HEK293 (cell line): ENCODE results near the gene AFF3.

Experiments
- CTCF ChIA-PET: fragments of 350-600 bp; formaldehyde crosslinking; extraction: SDS; loops from one replicate; lab custom pipeline; 2021; ENCODE audit warnings: antibody characterized with exemption; lab: Yijun Ruan, JAX
- POLR2A ChIA-PET: fragments of 300-600 bp; formaldehyde crosslinking; extraction: SDS; loops from one replicate; lab custom pipeline; 2020; ENCODE audit warnings: antibody characterized with exemption, inconsistent platforms; lab: Yijun Ruan, JAX
- H3K27ac ChIP-seq: fragments of 200-500 bp; sonication (Bioruptor generic); 2 replicates; pipeline ENCODE4 v1.5.1; 2014; ENCODE audit warnings: low read depth, low read length, control low read depth, inconsistent platforms; ENCODE audit errors: extremely low read depth
- H3K36me3 ChIP-seq, 2 experiments: fragments of 200-500 bp in 1 of 2; sonication (Bioruptor generic) in 1 of 2; 1 replicate in 1 of 2; 2 replicates in 1 of 2; pipeline ENCODE4 v1.5.1; 2014 to 2017; ENCODE audit warnings: inconsistent platforms in 2 of 2, low read length in 2 of 2; ENCODE audit not compliant: control insufficient read depth in 2 of 2, insufficient read depth in 1 of 2
- H3K4me1 ChIP-seq: fragments of 200-500 bp; sonication (Bioruptor generic); 2 replicates; pipeline ENCODE4 v1.5.1; 2014; ENCODE audit warnings: mild to moderate bottlenecking, low read length, inconsistent platforms; ENCODE audit not compliant: control insufficient read depth, insufficient read depth
- H3K4me3 ChIP-seq: 2 replicates; pipeline ENCODE4 v1.5.1; 2011; ENCODE audit warnings: low read depth, mild to moderate bottlenecking, control low read depth, low read length, moderate library complexity
- H3K9me3 ChIP-seq: fragments of 200-500 bp; sonication (Bioruptor generic); 2 replicates; pipeline ENCODE4 v1.5.1; 2014; ENCODE audit warnings: low read depth, low read length, inconsistent platforms; ENCODE audit not compliant: control insufficient read depth, insufficient read depth
- HIC1 ChIP-seq: fragments of 450-650 bp; formaldehyde crosslinking; IDR thresholded peaks from 2 replicates; pipeline ENCODE4 v1.5.1; 2016; ENCODE audit warnings: missing biosample characterization, missing genetic modification characterization
- SP2 ChIP-seq: fragments of 450-650 bp; formaldehyde crosslinking; IDR thresholded peaks from 2 replicates; pipeline ENCODE4 v1.5.1; 2016; ENCODE audit warnings: missing biosample characterization, missing genetic modification characterization
- YY1 ChIP-seq: fragments of 450-650 bp; formaldehyde crosslinking; IDR thresholded peaks from 2 replicates; pipeline ENCODE4 v1.5.1; 2018; ENCODE audit warnings: missing biosample characterization, missing genetic modification characterization
- YY2 ChIP-seq: fragments of 450-650 bp; formaldehyde crosslinking; IDR thresholded peaks from 2 replicates; pipeline ENCODE4 v1.5.1; 2016; ENCODE audit warnings: missing biosample characterization, missing genetic modification characterization
- ZEB2 ChIP-seq: fragments of 450-650 bp; formaldehyde crosslinking; IDR thresholded peaks from 2 replicates; pipeline ENCODE4 v1.5.1; 2016; ENCODE audit warnings: missing biosample characterization, missing genetic modification characterization
- ZFHX2 ChIP-seq: fragments of 450-650 bp; formaldehyde crosslinking; conservative IDR thresholded peaks from 2 replicates; pipeline ENCODE4 v1.5.1; 2016; ENCODE audit warnings: missing biosample characterization, missing genetic modification characterization
- ZFP69B ChIP-seq: fragments of 450-650 bp; formaldehyde crosslinking; IDR thresholded peaks from 2 replicates; pipeline ENCODE4 v1.5.1; 2016; ENCODE audit warnings: missing biosample characterization, missing genetic modification characterization
- ZNF146 ChIP-seq: fragments of 450-650 bp; formaldehyde crosslinking; IDR thresholded peaks from 2 replicates; pipeline ENCODE4 v1.5.1; 2016; ENCODE audit warnings: missing biosample characterization, missing genetic modification characterization
- ZNF211 ChIP-seq: fragments of 450-650 bp; formaldehyde crosslinking; IDR thresholded peaks from 2 replicates; pipeline ENCODE4 v1.5.1; 2016; ENCODE audit warnings: low read depth, missing biosample characterization, missing genetic modification characterization
- ZNF239 ChIP-seq: fragments of 450-650 bp; formaldehyde crosslinking; IDR thresholded peaks from 2 replicates; pipeline ENCODE4 v1.5.1; 2016; ENCODE audit warnings: missing biosample characterization, missing genetic modification characterization
- ZNF24 ChIP-seq: fragments of 450-650 bp; formaldehyde crosslinking; IDR thresholded peaks from 2 replicates; pipeline ENCODE4 v1.5.1; 2016; ENCODE audit warnings: missing biosample characterization, missing genetic modification characterization
- ZNF350 ChIP-seq: fragments of 450-650 bp; formaldehyde crosslinking; IDR thresholded peaks from 2 replicates; pipeline ENCODE4 v1.5.0; 2017; ENCODE audit warnings: missing biosample characterization, mild to moderate bottlenecking, missing genetic modification characterization
- ZNF677 ChIP-seq: fragments of 450-650 bp; IDR thresholded peaks from 2 replicates; pipeline ENCODE4 v1.5.0; 2018; ENCODE audit warnings: missing biosample characterization, mild to moderate bottlenecking, missing genetic modification characterization, moderate library complexity
- ZNF701 ChIP-seq: fragments of 450-650 bp; formaldehyde crosslinking; IDR thresholded peaks from 2 replicates; pipeline ENCODE4 v1.5.1; 2016; ENCODE audit warnings: missing biosample characterization, missing genetic modification characterization
- ZNF76 ChIP-seq: fragments of 450-650 bp; formaldehyde crosslinking; IDR thresholded peaks from 2 replicates; pipeline ENCODE4; 2016; ENCODE audit warnings: low read depth, missing biosample characterization, missing genetic modification characterization, borderline replicate concordance
- ZNF768 ChIP-seq: fragments of 450-650 bp; formaldehyde crosslinking; IDR thresholded peaks from 2 replicates; pipeline ENCODE4 v1.5.1; 2018; ENCODE audit warnings: missing biosample characterization, mild to moderate bottlenecking, missing genetic modification characterization
- TF ChIP-seq, protein P1 (sequence below): fragments of 450-650 bp; formaldehyde crosslinking; IDR thresholded peaks from 2 replicates; pipeline ENCODE4 v1.5.1; 2016; ENCODE audit warnings: missing biosample characterization, missing genetic modification characterization
- TF ChIP-seq, protein P2 (sequence below): fragments of 450-650 bp; formaldehyde crosslinking; IDR thresholded peaks from 2 replicates; pipeline ENCODE4 v1.5.1; 2016; ENCODE audit warnings: missing biosample characterization, missing genetic modification characterization

The AFF3 gene

GRCh38 chr2:99672766-99673350 is 469.5 kb downstream of the AFF3 start (continued):
- TF ChIP-seq ZEB2 (tag by site-specific recombination) (no peak), ZNF211 (no peak)

DNA sequence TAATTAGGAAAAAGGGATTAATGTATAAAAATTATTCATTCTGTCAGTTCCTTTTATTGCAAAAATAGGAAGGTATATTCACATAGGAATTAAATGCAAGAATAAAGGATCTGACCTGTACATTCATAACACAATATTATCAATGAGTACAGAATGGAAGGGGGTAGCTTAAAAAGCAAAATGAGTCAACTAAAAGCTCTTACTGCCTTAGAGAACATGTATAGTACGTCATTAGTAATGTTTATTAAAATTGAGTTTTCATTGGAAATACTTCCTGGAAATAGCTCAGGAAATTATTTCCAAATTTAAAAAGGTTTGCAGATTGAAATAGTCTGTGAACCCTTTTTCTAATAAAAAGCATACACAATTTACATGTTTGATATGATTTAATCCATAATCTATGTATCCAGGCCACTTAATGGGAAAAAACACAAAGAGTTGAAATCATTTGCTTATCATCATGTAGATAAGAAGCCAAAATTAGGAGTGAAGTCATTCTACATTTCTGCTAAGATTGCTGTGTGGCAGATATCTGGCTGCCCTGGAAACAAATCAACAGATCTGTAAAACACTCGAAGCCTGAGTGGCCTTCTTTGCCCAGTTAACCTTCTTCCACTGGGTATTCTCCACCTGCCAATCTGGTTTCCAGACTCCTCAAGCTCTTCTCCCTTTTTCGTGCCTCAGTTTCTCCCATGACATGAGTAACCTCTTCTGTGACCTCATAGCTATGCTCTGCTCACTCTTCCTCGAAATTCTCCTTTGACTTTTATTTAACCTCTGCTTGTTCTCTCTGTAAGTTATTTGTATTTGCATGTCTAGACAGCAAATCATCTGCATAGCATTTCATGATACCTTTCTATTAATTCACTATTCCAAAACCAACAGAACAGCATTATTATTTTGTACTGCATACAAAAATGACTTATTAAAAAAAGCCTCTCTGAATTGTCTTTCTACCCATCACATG is 471.3 kb downstream of the AFF3 start:
- POLR2A ChIA-PET: no interaction called here
- no peaks in the 10 kb centered on the region for H3K9me3 ChIP-seq
- CTCF ChIA-PET: interaction anchor here (0.6 kb wide), 1 partner anchor 122 kb away, joined by 3 read pairs; no protein-coding TSS in a partner anchor

More for the DNA sequence above, 471.3 kb downstream of the AFF3 start:
- 0 out of 2 replicates have a peak, but pooled peaks cover 3% of the 10 kb centered on the region for H3K4me1 ChIP-seq
- no peaks in the 10 kb centered on the region for H3K36me3 ChIP-seq
- H3K4me3 ChIP-seq: no peak overlapping the region
- TF ChIP-seq YY1: no peak
- TF ChIP-seq YY2: no peak
- TF ChIP-seq ZNF350 (tag by site-specific recombination): no peak
- TF ChIP-seq ZNF768 (tag by site-specific recombination): no peak
- no peak for TF ChIP-seq ZNF677 (tag by site-specific recombination)
- TF ChIP-seq, protein P1, sequence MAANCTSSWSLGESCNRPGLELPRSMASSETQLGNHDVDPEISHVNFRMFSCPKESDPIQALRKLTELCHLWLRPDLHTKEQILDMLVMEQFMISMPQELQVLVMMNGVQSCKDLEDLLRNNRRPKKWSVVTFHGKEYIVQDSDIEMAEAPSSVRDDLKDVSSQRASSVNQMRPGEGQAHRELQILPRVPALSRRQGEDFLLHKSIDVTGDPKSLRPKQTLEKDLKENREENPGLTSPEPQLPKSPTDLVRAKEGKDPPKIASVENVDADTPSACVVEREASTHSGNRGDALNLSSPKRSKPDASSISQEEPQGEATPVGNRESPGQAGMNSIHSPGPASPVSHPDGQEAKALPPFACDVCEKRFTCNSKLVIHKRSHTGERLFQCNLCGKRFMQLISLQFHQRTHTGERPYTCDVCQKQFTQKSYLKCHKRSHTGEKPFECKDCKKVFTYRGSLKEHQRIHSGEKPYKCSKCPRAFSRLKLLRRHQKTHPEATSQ (tag by site-specific recombination): no peak
- no peak for TF ChIP-seq ZNF701 (tag by site-specific recombination)
- TF ChIP-seq, protein P2, sequence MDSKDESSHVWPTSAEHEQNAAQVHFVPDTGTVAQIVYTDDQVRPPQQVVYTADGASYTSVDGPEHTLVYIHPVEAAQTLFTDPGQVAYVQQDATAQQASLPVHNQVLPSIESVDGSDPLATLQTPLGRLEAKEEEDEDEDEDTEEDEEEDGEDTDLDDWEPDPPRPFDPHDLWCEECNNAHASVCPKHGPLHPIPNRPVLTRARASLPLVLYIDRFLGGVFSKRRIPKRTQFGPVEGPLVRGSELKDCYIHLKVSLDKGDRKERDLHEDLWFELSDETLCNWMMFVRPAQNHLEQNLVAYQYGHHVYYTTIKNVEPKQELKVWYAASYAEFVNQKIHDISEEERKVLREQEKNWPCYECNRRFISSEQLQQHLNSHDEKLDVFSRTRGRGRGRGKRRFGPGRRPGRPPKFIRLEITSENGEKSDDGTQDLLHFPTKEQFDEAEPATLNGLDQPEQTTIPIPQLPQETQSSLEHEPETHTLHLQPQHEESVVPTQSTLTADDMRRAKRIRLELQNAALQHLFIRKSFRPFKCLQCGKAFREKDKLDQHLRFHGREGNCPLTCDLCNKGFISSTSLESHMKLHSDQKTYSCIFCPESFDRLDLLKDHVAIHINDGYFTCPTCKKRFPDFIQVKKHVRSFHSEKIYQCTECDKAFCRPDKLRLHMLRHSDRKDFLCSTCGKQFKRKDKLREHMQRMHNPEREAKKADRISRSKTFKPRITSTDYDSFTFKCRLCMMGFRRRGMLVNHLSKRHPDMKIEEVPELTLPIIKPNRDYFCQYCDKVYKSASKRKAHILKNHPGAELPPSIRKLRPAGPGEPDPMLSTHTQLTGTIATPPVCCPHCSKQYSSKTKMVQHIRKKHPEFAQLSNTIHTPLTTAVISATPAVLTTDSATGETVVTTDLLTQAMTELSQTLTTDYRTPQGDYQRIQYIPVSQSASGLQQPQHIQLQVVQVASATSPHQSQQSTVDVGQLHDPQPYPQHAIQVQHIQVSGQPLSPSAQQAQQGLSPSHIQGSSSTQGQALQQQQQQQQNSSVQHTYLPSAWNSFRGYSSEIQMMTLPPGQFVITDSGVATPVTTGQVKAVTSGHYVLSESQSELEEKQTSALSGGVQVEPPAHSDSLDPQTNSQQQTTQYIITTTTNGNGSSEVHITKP (tag by site-specific recombination): no peak
- TF ChIP-seq HIC1 (tag by site-specific recombination): no peak
- TF ChIP-seq ZNF24 (tag by site-specific recombination): no peak
- TF ChIP-seq ZNF239: no peak
- TF ChIP-seq SP2 (tag by site-specific recombination): no peak
- no peak for TF ChIP-seq ZFHX2 (tag by site-specific recombination)
- no peak for TF ChIP-seq ZNF146 (tag by site-specific recombination)
- no peak for TF ChIP-seq ZNF76 (tag by site-specific recombination)
- TF ChIP-seq ZFP69B (tag by site-specific recombination): no peak
- no peak overlapping the region for H3K27ac ChIP-seq
